Activated CD8-positive, alpha-beta memory T cell treated with anti-CD3 and anti-CD28 coated beads, Interleukin-2, amount 50 U/mL, for 24 hours (primary cell): ENCODE measurements around the gene TRIM31.

ENCODE experiments used
- DNase-seq: peaks from one replicate; pipeline ENCODE4 v3.0.0-alpha.2; 2020; ENCODE audit errors: extremely low read depth

The TRIM31 gene

GRCh38 chr6:30113003-30113759 lies at the start of gene TRIM31:
TSS of gene TRIM31 (minus strand) at chr6:30113090. CDS start at chr6:30112805, 285 bp downstream.
- no peak for DNase-seq

GRCh38 chr6:30162265-30163089 lies 49.6 kb upstream of the TRIM31 start:
- no peak for DNase-seq

DNA sequence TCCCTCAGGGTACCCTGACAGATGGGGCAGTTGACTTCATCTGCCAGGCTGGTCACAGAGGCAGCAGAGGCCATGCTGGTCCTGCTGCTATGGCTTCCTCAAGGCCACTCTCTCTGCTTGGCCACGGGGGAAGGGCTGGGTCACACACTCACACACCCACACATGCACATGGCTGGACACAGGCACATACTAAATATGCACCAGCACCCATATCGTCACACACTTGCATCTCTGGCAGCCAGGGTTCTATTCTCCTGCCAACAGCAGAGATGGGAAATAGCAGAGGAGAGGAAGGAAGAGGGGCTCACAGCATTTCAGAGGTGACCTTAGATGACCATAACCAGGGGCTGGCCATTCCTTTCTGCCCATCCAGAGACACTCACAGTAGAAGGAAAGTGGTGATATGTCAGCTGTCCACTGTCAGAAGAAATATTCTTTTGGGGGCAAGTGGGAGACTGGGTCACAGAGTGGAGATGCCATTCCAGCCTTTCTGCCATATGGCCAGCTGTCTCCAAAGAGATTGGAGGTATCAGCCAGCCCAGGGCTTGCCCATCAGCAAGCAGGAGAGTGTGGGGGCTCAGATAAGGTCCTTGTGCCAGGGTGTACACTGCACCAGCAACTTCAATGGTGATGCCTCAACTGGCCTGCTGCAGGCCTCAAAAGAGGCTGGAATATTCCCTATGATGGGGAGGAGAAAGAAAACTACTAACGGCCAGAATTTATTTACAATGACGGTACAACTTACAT lies 48.1 kb upstream of the TRIM31 start, which contains the start of gene TRIM10:
TRIM10 (minus strand) TSS at position 427 of the 747 bp plus-strand sequence; CDS start at position 74, 353 bp downstream.
- DNase-seq: no peak

- no peak for DNase-seq
Observed at GRCh38 chr6:30160008-30160784, 47.3 kb upstream of the TRIM31 start.

- no peak for DNase-seq
Observed at GRCh38 chr6:30158475-30159040, 45.7 kb upstream of the TRIM31 start.

GRCh38 chr6:30157999-30158398 lies 45.1 kb upstream of the TRIM31 start:
- no peak for DNase-seq

DNA sequence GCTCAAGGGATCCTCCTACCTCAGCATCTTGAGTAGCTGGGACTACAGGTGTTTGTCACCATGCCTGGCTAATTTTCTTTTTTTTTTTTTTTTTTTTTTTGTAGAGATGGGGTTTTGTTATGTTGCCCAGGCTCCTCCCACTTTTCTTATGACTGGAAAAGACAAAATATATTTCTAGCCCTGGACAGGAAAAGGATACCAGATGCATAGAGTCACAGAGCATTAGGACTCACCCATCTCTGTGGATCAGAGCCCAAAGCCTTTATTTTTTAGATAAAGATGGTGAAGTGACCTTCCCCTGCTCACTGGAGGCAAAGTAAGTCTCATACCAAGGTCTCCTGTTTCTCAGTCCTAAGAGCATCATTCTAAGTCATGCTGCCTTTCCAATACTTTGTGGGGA lies 44.7 kb upstream of the TRIM31 start:
- DNase-seq: no peak

DNA sequence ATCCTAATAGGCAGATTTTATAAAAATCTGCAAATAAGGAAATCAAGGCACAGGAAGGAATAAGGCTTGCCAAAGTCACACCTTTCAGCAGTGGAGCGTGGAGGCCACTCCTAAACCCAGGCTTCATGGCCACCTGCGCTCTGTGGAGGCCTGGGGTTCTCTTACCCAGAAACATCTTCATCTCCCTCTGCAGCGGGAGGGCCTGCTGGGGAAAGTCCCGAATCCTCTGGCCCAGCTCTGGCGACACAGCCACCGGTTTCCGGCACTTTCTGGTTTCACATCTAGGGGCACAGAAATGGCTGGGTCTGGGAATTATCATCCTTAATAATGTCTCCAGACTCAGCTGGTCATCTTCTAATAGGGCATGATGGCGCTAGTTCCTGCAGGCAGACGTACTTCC lies 43.9 kb upstream of the TRIM31 start:
- DNase-seq: no peak

- DNase-seq: no peak
Observed at GRCh38 chr6:30156262-30156599, 43.3 kb upstream of the TRIM31 start.

- no peak for DNase-seq
Observed at GRCh38 chr6:30155520-30156261, 42.8 kb upstream of the TRIM31 start.

DNA sequence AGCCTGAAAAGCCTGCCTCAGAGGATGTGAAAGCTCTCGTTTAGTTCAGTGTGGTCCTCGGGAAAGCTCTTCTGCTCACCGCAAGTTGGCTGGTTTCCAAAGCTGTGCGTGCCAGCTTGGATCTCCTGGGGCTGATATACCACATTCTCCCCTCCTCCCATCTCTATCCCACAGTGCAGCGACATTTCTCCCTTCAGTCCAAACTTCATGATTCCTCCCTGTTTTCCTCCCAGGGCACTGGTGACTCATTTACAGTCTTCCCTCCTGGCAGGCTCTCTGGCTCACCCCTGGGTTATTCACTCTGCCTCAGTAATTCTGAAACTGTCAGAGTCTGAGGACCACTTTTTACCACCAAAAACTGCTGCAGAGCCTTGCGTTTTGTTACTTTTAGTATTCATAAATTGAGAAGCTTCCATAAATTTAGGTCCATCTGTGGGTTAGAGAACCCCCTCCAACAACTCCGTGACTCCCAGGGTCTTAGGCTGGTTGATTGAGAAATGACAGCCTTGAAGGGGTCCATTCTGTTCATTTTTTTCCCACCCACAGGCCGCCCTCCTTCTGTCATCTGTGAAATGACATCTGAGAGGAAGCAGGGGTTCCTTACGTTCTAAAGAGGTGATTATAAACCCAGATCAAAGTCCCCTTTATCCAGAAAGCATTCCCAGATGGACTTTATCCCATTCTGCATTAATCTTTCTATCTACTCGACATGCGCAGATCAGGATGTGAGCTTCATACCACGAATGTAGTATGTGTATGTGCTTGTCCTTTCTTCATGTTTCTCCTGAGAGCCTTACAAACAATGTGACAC lies 42.0 kb upstream of the TRIM31 start:
- no peak for DNase-seq

GRCh38 chr6:30154061-30154460 lies 41.2 kb upstream of the TRIM31 start:
- DNase-seq: no peak

DNA sequence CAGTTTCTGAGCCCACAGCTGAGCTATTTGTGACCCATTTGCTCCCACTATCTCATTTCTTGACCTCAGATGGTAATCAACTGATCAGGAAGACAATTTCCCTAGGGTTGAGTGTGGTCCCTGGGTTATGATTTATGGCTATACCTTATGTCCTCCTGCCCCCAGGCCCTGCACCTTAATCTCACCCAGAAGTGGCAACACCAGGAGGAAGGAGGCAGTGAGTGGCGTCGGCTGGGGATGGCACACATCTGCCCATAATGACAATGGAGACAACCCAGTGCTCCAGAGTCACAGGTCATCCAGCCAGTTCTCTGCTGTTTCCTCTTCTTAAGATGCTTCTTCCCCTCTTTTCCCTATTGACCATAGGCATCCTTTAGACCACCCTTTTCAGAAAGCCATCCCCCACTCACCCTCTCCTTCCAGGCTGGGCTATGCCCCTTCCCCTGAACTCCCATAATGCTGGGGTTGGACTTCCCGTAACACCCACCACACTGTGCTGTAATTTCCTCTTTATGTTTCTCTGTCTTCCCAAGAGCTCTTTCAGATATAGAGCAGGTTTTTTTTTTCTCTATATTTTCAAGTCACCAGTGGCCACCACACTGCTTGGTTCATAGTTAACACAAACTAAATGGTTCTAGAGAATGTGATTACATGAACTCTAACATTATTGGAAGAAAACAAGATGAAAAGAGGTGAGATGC lies 40.2 kb upstream of the TRIM31 start:
- DNase-seq: no peak

- no peak for DNase-seq
Observed at GRCh38 chr6:30152016-30152673, 39.3 kb upstream of the TRIM31 start.

DNA sequence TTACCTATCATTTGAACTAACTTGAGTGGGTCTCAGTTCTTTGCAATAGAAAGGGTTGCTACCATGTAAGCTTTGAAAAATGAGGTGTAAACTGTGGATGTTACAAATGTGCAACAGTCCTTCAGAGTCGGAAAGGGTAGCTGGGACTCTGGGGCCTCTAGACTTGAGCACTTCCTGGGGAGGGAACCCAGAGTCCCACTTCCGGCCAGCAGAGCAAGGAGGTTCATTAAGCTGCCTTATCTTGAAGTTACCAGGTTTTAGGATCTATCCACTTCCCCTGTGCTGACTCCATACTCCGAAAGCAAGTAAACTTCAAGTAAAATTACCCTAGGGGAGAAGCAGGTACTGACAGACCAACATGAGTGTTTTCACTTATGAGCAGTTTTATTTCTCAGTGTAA lies 38.7 kb upstream of the TRIM31 start:
- no peak for DNase-seq

DNA sequence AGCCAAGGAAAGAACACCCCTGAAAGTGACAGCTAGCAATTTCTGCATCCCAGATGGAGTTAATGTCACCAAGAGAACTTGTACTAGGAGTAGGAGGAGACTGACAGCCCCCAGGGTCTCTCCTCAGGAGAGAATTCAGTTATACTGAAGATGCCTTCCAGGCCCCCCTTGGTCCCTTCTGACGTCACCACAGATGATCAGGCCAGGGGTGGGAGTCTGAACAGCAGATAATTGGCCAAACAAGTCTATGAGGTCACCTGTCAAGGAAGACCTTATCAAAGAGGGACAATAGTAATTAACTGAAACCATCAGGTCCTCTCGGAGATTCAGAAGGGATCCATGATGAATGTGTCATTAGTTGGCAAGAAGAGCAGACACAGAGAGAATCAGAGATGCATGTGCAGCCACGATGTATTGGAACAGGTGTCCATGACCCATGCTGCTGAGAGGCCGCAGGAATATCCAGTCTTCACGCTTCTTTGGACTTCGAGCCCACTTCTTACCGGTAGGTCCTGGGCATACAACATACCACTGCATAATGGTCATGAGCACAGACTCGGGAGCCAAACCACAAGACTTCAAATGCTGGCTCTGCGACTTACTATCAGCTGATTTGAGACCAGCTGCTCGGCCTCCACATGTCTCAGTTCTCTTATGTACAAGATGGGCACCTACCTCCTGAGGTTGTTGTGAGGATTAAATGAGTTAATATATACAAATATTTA lies 37.9 kb upstream of the TRIM31 start:
- no peak for DNase-seq

DNA sequence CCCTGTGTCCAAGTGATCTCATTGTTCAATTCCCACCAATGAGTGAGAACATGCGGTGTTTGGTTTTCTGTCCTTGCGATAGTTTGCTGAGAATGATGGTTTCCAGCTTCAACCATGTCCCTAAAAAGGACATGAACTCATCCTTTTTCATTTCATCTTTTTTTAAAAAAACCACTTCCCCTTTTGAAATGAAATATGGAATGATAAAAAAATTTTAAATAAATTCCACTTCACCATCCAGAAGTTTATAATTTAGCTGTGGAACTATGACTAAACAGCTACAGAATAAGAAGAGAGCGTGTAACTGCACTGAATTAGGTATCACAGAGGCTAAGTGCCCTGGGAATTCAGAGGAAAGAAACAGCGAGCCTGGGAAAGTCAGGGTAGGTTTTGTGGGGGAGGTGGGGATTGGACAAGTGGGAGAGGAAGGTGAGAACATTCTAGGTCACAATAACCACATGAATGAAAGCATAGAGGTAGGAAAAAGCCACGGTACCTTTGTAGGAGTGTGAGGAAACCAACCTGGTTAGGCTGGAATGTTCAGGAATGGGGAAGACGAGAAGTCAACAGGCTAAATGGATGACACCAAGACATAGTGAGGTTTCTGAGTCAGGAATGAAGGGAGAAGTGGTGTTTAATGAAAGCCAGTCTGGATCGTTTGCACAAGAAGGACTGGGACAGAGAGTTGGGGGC lies 37.1 kb upstream of the TRIM31 start:
- no peak for DNase-seq
